Coronary artery (tissue), 2 donors: Measurements from ENCODE around the gene COX8A.
A peak's percentile ranks its signal among the peaks of the same experiment; 100 is the strongest.

Experiments used
- DNase-seq: peaks from one replicate; pipeline ENCODE4 v3.0.0-alpha.2; 2017; ENCODE audit warnings: low spot score
- H3K27ac ChIP-seq, 2 donors: fragments of 200-600 bp; sonication (generic); one replicate each; pipeline ENCODE4 v1.5.1; 2016 to 2019
- H3K4me3 ChIP-seq: fragments of 200-600 bp; sonication (generic); 2 replicates; pipeline ENCODE4 v1.5.1; 2016; ENCODE audit warnings: mild to moderate bottlenecking, moderate library complexity
- CTCF ChIP-seq: fragments of 200-600 bp; sonication (generic); IDR thresholded peaks from one replicate; pipeline ENCODE4 v1.5.1; 2019; ENCODE audit warnings: antibody characterized with exemption

Gene COX8A

GRCh38 chr11:63938479-63939396 lies 35.7 kb upstream of the COX8A start, which contains the start of gene NAA40:
Gene NAA40 (plus strand): TSS chr11:63939002. CDS start chr11:63939097, 95 bp downstream.
- H3K4me3 ChIP-seq: peak within 1 kb of the TSS; percentile 91
- DNase-seq: peak; percentile 92
- H3K27ac ChIP-seq: peak within 1 kb of the TSS; percentile 38 to 86
- no peak for TF ChIP-seq CTCF

GRCh38 chr11:63939397-63939891 lies 35.0 kb upstream of the COX8A start:
- no peak for TF ChIP-seq CTCF
- peak overlapping the region; percentile 38 to 86 for H3K27ac ChIP-seq
- no peak for DNase-seq
- peak overlapping the region; percentile 91 for H3K4me3 ChIP-seq

GRCh38 chr11:63940786-63941185 lies 33.6 kb upstream of the COX8A start:
- Histone ChIP-seq H3K4me3 (no peak overlapping the region), H3K27ac (no peak overlapping the region)
- TF ChIP-seq CTCF: no peak
- no peak for DNase-seq

- TF ChIP-seq CTCF: no peak
- Histone ChIP-seq H3K4me3 (no peak overlapping the region), H3K27ac (no peak overlapping the region)
- DNase-seq: no peak
Measured at GRCh38 chr11:63941901-63942300, 32.5 kb upstream of the COX8A start.

DNA sequence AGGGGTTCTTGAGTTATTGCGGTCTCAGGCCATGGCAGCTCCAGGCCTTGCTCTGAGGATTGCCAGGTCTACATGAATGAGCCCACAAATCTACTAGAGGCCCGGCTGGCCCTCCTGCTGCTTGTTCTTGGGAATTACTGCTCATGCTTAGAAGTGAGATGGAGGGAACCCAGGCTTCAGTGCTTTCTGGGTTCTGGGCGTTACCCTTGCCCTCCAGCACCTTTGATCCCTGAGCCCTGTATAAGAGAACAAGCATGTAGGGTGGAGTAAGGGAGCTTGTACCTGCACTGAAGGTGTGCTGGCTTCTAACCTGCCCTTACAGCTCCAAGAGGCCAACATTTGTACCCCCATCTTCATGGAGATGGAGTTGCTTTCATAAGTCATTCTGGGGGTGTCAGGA lies 31.6 kb upstream of the COX8A start:
- no peak for DNase-seq

GRCh38 chr11:63944987-63945386 lies 29.4 kb upstream of the COX8A start:
- TF ChIP-seq CTCF: no peak
- no peak for DNase-seq
- Histone ChIP-seq H3K4me3 (no peak overlapping the region), H3K27ac (peak overlapping the region; percentile 60 to 75)

More for the DNA sequence above, 31.6 kb upstream of the COX8A start:
- H3K4me3 ChIP-seq: no peak overlapping the region
- no peak overlapping the region for H3K27ac ChIP-seq
- no peak for TF ChIP-seq CTCF
